ENCODE results near the gene BCAS3.

The BCAS3 gene

GRCh38 chr17:61302953-61303816 is 625.5 kb downstream of the BCAS3 start:
- TF ChIP-seq CTCF (IDR thresholded peaks at IDR 0.05; ENCODE audit: low read length, missing control alignments): no peak
- no peak overlapping the region for H3K4me3 ChIP-seq (replicated peaks; ENCODE audit: low read depth, low read length)
- DNase-seq (ENCODE audit: low read depth): no peak

GRCh38 chr17:61303817-61304096 is 626.1 kb downstream of the BCAS3 start:
- no peak overlapping the region for H3K4me3 ChIP-seq (replicated peaks; ENCODE audit: low read depth, low read length)
- no peak for DNase-seq (ENCODE audit: low read depth)
- TF ChIP-seq CTCF (IDR thresholded peaks at IDR 0.05; ENCODE audit: low read length, missing control alignments): no peak

GRCh38 chr17:61305024-61305423 is 627.4 kb downstream of the BCAS3 start:
- no peak overlapping the region for H3K4me3 ChIP-seq (replicated peaks; ENCODE audit: low read depth, low read length)
- no peak for TF ChIP-seq CTCF (IDR thresholded peaks at IDR 0.05; ENCODE audit: low read length, missing control alignments)
- no peak for DNase-seq (ENCODE audit: low read depth)

GRCh38 chr17:61306003-61306402 is 628.4 kb downstream of the BCAS3 start:
- no peak overlapping the region for H3K4me3 ChIP-seq (replicated peaks; ENCODE audit: low read depth, low read length)
- DNase-seq (ENCODE audit: low read depth): no peak
- TF ChIP-seq CTCF (IDR thresholded peaks at IDR 0.05; ENCODE audit: low read length, missing control alignments): no peak

- DNase-seq (ENCODE audit: low read depth): peak; percentile 93
These were observed 630.5 kb downstream of the BCAS3 start for GRCh38 chr17:61307905-61308886.

More at GRCh38 chr17:61307905-61308886, 630.5 kb downstream of the BCAS3 start:
- no peak overlapping the region for H3K4me3 ChIP-seq (replicated peaks; ENCODE audit: low read depth, low read length)
- peak; percentile 4 for TF ChIP-seq CTCF (IDR thresholded peaks at IDR 0.05; ENCODE audit: low read length, missing control alignments)
